Neural cell (in vitro differentiated cells): ENCODE measurements around the gene BOD1.

Experiments used
- EZH2 ChIP-seq: fragments of 200-600, 300-800 bp; shearing (Covaris generic), sonication (generic); IDR thresholded peaks from 2 replicates; pipeline ENCODE4 v1.6.1; 2014; ENCODE audit warnings: antibody characterized with exemption, low read length, borderline replicate concordance, mild to moderate bottlenecking; ENCODE audit not compliant: insufficient read depth, poor library complexity, severe bottlenecking
- POLR2AphosphoS5 ChIP-seq: IDR thresholded peaks from 2 replicates; pipeline ENCODE4 v1.6.1; 2012
- RAD21 ChIP-seq: fragments of 450-650 bp; conservative IDR thresholded peaks from 2 replicates; pipeline ENCODE4 v1.6.1; 2014; ENCODE audit warnings: antibody characterized with exemption, mild to moderate bottlenecking, moderate library complexity
- TF ChIP-seq, protein P1 (sequence below): fragments of 450-650 bp; IDR thresholded peaks from 2 replicates; pipeline ENCODE4 v1.5.1; 2014; ENCODE audit warnings: antibody characterized with exemption, mild to moderate bottlenecking, moderate library complexity; ENCODE audit not compliant: poor library complexity, severe bottlenecking

DNA sequence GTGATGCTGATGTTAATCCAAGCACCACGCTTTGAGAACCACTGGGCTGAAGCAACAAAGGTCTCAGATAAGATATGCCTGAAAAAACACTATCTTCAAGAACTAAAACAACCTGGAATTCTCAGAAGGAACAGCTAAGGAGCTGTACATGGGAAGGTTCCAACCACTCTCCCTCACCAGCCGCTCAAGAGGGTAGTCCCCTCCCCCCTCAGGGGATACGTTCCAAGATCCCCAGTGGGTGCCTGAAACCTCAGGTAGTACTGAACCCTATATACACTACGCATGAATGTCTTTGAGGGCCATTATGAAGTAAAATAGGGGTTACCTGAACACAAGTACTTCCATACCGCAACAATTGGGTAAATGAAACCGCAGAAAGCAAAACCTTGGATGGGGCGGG lies 1.9 kb downstream of the BOD1 start:
- TF ChIP-seq, protein P1, sequence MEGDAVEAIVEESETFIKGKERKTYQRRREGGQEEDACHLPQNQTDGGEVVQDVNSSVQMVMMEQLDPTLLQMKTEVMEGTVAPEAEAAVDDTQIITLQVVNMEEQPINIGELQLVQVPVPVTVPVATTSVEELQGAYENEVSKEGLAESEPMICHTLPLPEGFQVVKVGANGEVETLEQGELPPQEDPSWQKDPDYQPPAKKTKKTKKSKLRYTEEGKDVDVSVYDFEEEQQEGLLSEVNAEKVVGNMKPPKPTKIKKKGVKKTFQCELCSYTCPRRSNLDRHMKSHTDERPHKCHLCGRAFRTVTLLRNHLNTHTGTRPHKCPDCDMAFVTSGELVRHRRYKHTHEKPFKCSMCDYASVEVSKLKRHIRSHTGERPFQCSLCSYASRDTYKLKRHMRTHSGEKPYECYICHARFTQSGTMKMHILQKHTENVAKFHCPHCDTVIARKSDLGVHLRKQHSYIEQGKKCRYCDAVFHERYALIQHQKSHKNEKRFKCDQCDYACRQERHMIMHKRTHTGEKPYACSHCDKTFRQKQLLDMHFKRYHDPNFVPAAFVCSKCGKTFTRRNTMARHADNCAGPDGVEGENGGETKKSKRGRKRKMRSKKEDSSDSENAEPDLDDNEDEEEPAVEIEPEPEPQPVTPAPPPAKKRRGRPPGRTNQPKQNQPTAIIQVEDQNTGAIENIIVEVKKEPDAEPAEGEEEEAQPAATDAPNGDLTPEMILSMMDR = no peak
- TF ChIP-seq EZH2 = no peak
- TF ChIP-seq POLR2AphosphoS5 = no peak
- TF ChIP-seq RAD21 = no peak
